HCT116 (cell line): Measurements from ENCODE around the gene CST4.

ENCODE experiments used
- CEBPB ChIP-seq: IDR thresholded peaks from 2 replicates; pipeline ENCODE4 v1.6.1; 2012; ENCODE audit warnings: low read depth
- EGR1 ChIP-seq: IDR thresholded peaks from 2 replicates; pipeline ENCODE4 v1.6.1; 2012; ENCODE audit warnings: low read depth
- EZH2 ChIP-seq: fragments of 200-600 bp; sonication (generic); IDR thresholded peaks from 2 replicates; pipeline ENCODE4 v1.6.1; 2017; ENCODE audit warnings: antibody characterized with exemption, mixed run types
- EZH2phosphoT487 ChIP-seq: fragments of 200-600 bp; IDR thresholded peaks from 2 replicates; pipeline ENCODE4 v1.6.1; 2018; ENCODE audit warnings: antibody characterized with exemption, borderline replicate concordance
- POLR2A ChIP-seq: IDR thresholded peaks from 2 replicates; pipeline ENCODE4 v1.7.0; 2011; ENCODE audit warnings: borderline replicate concordance; ENCODE audit not compliant: insufficient read depth, insufficient read length; ENCODE audit errors: extremely low read depth
- POLR2AphosphoS5 ChIP-seq: IDR thresholded peaks from 2 replicates; pipeline ENCODE4 v1.6.1; 2011; ENCODE audit warnings: mild to moderate bottlenecking, low read depth, low read length, moderate library complexity
- ZFX ChIP-seq: fragments of 450-650 bp; IDR thresholded peaks from 2 replicates; pipeline ENCODE4 v1.6.1; 2017
- TF ChIP-seq, protein P1 (sequence below), 3 experiments: fragments of 200-600 bp in 1 of 3; sonication (generic) in 1 of 3; IDR thresholded peaks in 2 of 3; conservative IDR thresholded peaks in 1 of 3; 2 replicates each; pipeline ENCODE4 v1.5.1; 2012 to 2017; ENCODE audit warnings: low read depth in 2 of 3, low read length in 2 of 3, antibody characterized with exemption in 1 of 3, borderline replicate concordance in 1 of 3, control low read depth in 1 of 3, mild to moderate bottlenecking in 1 of 3, mixed read lengths in 1 of 3, mixed run types in 1 of 3, moderate library complexity in 1 of 3; ENCODE audit not compliant: insufficient read depth in 1 of 3

DNA sequence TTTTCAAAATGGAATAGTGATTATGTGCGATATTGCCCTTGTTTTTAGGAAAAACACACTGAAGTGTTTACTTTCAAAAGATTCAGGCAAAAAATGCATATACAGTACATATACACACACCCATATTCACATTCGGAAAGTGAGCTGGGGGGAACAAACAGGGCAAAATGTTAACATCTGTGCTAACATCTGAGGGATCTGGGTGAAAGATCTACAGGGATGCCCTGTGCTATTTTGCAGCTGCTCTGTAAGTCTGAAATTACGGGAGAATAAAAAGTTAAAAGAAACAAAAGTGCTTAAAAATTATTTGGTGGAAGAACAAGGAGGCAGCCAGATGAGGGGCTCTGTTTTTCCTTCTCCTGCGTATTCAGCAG, 51.9 kb downstream of the CST4 start:
- TF ChIP-seq EGR1 (no peak), POLR2AphosphoS5 (no peak), POLR2A (no peak), CEBPB (no peak), EZH2phosphoT487 (no peak), EZH2 (no peak), ZFX (no peak)
- TF ChIP-seq, protein P1, sequence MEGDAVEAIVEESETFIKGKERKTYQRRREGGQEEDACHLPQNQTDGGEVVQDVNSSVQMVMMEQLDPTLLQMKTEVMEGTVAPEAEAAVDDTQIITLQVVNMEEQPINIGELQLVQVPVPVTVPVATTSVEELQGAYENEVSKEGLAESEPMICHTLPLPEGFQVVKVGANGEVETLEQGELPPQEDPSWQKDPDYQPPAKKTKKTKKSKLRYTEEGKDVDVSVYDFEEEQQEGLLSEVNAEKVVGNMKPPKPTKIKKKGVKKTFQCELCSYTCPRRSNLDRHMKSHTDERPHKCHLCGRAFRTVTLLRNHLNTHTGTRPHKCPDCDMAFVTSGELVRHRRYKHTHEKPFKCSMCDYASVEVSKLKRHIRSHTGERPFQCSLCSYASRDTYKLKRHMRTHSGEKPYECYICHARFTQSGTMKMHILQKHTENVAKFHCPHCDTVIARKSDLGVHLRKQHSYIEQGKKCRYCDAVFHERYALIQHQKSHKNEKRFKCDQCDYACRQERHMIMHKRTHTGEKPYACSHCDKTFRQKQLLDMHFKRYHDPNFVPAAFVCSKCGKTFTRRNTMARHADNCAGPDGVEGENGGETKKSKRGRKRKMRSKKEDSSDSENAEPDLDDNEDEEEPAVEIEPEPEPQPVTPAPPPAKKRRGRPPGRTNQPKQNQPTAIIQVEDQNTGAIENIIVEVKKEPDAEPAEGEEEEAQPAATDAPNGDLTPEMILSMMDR (IDR thresholded peaks at IDR 0.05 in 2 of 3, conservative IDR thresholded peaks at IDR 0.05 in 1 of 3; ENCODE audit: borderline replicate concordance in 1 of 3, insufficient read depth in 1 of 3, low read depth in 2 of 3, low read length in 2 of 3) = no peak
